Parathyroid adenoma (tissue), 2 donors: ENCODE measurements around the gene PAK2.

Source experiments
- H2AFZ ChIP-seq: fragments of 300-600 bp; sonication (generic); one replicate; pipeline ENCODE4 v1.7.0; 2017; ENCODE audit warnings: antibody characterized with exemption, mild to moderate bottlenecking
- H3K27ac ChIP-seq: fragments of 300-600 bp; sonication (generic); one replicate; pipeline ENCODE4 v1.7.0; 2017
- H3K27me3 ChIP-seq: fragments of 300-600 bp; sonication (generic); one replicate; pipeline ENCODE4 v1.7.0; 2017; ENCODE audit warnings: low read length; ENCODE audit not compliant: control insufficient read depth, insufficient read depth
- H3K36me3 ChIP-seq: fragments of 300-600 bp; sonication (generic); one replicate; pipeline ENCODE4 v1.7.0; 2017; ENCODE audit warnings: low read length; ENCODE audit not compliant: control insufficient read depth, insufficient read depth
- H3K4me1 ChIP-seq: fragments of 300-600 bp; sonication (generic); one replicate; pipeline ENCODE4 v1.7.0; 2017; ENCODE audit warnings: control low read depth
- H3K4me2 ChIP-seq: fragments of 300-600 bp; sonication (generic); one replicate; pipeline ENCODE4 v1.7.0; 2017; ENCODE audit warnings: low read length
- H3K4me3 ChIP-seq: fragments of 300-600 bp; sonication (generic); one replicate; pipeline ENCODE4 v1.7.0; 2017; ENCODE audit warnings: low read depth, low read length
- H3K79me2 ChIP-seq: fragments of 300-600 bp; sonication (generic); one replicate; pipeline ENCODE4 v1.7.0; 2017; ENCODE audit warnings: control low read depth
- H3K9ac ChIP-seq: fragments of 300-600 bp; sonication (generic); one replicate; pipeline ENCODE4 v1.7.0; 2017; ENCODE audit warnings: mild to moderate bottlenecking
- H3K9me3 ChIP-seq: fragments of 300-600 bp; sonication (generic); one replicate; pipeline ENCODE4 v1.7.0; 2017; ENCODE audit warnings: low read length; ENCODE audit not compliant: control insufficient read depth
- TF ChIP-seq, protein P1 (sequence below): fragments of 300-600 bp; sonication (generic); IDR thresholded peaks from one replicate; pipeline ENCODE4 v1.7.0; 2017; ENCODE audit warnings: antibody characterized with exemption, mild to moderate bottlenecking
- donor health status: primary hyperparathyroidism.

Gene PAK2

GRCh38 chr3:196757876-196758739, 18.5 kb downstream of the PAK2 start:
- Histone ChIP-seq H3K36me3 (no peaks in the 10 kb centered on the region), H3K9me3 (no peaks in the 10 kb centered on the region), H3K4me1 (peaks cover 15% of the 10 kb centered on the region), H3K79me2 (peaks cover 47% of the 10 kb centered on the region), H3K9ac (no peak overlapping the region), H3K4me2 (no peak overlapping the region), H2AFZ (no peak overlapping the region), H3K27ac (no peak overlapping the region), H3K27me3 (no peaks in the 10 kb centered on the region), H3K4me3 (no peak overlapping the region)
- TF ChIP-seq, protein P1, sequence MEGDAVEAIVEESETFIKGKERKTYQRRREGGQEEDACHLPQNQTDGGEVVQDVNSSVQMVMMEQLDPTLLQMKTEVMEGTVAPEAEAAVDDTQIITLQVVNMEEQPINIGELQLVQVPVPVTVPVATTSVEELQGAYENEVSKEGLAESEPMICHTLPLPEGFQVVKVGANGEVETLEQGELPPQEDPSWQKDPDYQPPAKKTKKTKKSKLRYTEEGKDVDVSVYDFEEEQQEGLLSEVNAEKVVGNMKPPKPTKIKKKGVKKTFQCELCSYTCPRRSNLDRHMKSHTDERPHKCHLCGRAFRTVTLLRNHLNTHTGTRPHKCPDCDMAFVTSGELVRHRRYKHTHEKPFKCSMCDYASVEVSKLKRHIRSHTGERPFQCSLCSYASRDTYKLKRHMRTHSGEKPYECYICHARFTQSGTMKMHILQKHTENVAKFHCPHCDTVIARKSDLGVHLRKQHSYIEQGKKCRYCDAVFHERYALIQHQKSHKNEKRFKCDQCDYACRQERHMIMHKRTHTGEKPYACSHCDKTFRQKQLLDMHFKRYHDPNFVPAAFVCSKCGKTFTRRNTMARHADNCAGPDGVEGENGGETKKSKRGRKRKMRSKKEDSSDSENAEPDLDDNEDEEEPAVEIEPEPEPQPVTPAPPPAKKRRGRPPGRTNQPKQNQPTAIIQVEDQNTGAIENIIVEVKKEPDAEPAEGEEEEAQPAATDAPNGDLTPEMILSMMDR, result no peak

- Histone ChIP-seq H3K9ac (no peak overlapping the region), H3K27me3 (no peaks in the 10 kb centered on the region), H3K9me3 (no peaks in the 10 kb centered on the region), H3K27ac (no peak overlapping the region), H3K4me2 (no peak overlapping the region), H3K79me2 (peaks cover 39% of the 10 kb centered on the region), H3K4me1 (peaks cover 1% of the 10 kb centered on the region), H3K4me3 (no peak overlapping the region), H2AFZ (no peak overlapping the region), H3K36me3 (no peaks in the 10 kb centered on the region)
- TF ChIP-seq, protein P1, result no peak
Observed at GRCh38 chr3:196763179-196763578, 23.5 kb downstream of the PAK2 start.

GRCh38 chr3:196765454-196765853, 25.8 kb downstream of the PAK2 start:
- H2AFZ ChIP-seq, result no peak overlapping the region
- no peaks in the 10 kb centered on the region for H3K36me3 ChIP-seq
- TF ChIP-seq, protein P1, result no peak

DNA sequence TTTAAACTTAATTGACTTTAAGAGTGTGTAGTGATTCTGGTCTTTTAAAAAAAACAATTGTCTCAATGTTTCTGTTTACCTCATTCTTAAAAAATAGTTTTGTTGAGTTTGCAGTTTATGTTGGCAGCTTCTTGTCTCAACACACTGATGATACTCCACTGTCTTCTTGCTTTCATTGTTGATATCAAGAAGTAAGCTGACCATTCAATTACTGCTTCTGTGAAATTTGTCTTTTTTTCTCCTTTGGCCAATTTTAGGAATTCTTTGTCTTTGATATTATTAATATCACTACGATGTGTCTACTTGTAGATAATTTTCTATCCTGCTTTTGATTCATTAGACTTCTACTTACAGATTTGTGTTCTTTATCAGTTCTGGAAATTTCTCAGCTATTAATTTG, 31.4 kb downstream of the PAK2 start:
- Histone ChIP-seq H3K27ac (no peak overlapping the region), H3K79me2 (peaks cover 40% of the 10 kb centered on the region), H3K4me3 (no peak overlapping the region), H3K36me3 (no peaks in the 10 kb centered on the region), H3K4me2 (no peak overlapping the region), H3K9me3 (no peaks in the 10 kb centered on the region), H3K9ac (no peak overlapping the region), H3K27me3 (no peaks in the 10 kb centered on the region), H2AFZ (no peak overlapping the region), H3K4me1 (peaks cover 9% of the 10 kb centered on the region)
- TF ChIP-seq, protein P1, result no peak

More at GRCh38 chr3:196765454-196765853, 25.8 kb downstream of the PAK2 start:
- Histone ChIP-seq H3K79me2 (peaks cover 36% of the 10 kb centered on the region), H3K9me3 (no peaks in the 10 kb centered on the region), H3K27me3 (no peaks in the 10 kb centered on the region), H3K4me1 (no peaks in the 10 kb centered on the region), H3K27ac (no peak overlapping the region), H3K4me3 (no peak overlapping the region), H3K4me2 (no peak overlapping the region), H3K9ac (no peak overlapping the region)

- Histone ChIP-seq H3K4me1 (peaks cover 9% of the 10 kb centered on the region), H3K27ac (no peak overlapping the region)
Observed at GRCh38 chr3:196772102-196772501, 32.4 kb downstream of the PAK2 start.

More at GRCh38 chr3:196772102-196772501, 32.4 kb downstream of the PAK2 start:
- Histone ChIP-seq H2AFZ (no peak overlapping the region), H3K9me3 (no peaks in the 10 kb centered on the region), H3K4me2 (no peak overlapping the region), H3K9ac (no peak overlapping the region), H3K79me2 (peaks cover 35% of the 10 kb centered on the region), H3K4me3 (no peak overlapping the region), H3K36me3 (no peaks in the 10 kb centered on the region), H3K27me3 (no peaks in the 10 kb centered on the region)
- TF ChIP-seq, protein P1, result no peak
